PFSK-1 (cell line): ENCODE data around the gene VAV3.

ENCODE experiments used
- FOXP2 ChIP-seq: optimal IDR thresholded peaks from 2 replicates; pipeline ENCODE3; 2011; ENCODE audit warnings: borderline replicate concordance, control low read depth, inconsistent platforms; ENCODE audit not compliant: insufficient read depth; ENCODE audit errors: extremely low read length, extremely low read depth
- POLR2AphosphoS5 ChIP-seq: IDR thresholded peaks from 2 replicates; pipeline ENCODE4 v1.6.1; 2012; ENCODE audit warnings: low read depth, mild to moderate bottlenecking, control low read depth, low read length, moderate library complexity
- REST ChIP-seq, 2 experiments: IDR thresholded peaks; 2 replicates each; pipeline versions ENCODE4 v1.6.1 to v1.8.0; 2011 to 2012; ENCODE audit warnings: low read depth in 2 of 2, low read length in 2 of 2, control low read depth in 1 of 2, inconsistent platforms in 1 of 2, mild to moderate bottlenecking in 1 of 2, moderate library complexity in 1 of 2; ENCODE audit not compliant: insufficient read depth in 1 of 2
- SIN3A ChIP-seq: IDR thresholded peaks from 2 replicates; pipeline ENCODE4 v1.6.1; 2012; ENCODE audit warnings: mild to moderate bottlenecking, low read length, moderate library complexity, borderline replicate concordance; ENCODE audit not compliant: insufficient read depth
- TAF1 ChIP-seq: IDR thresholded peaks from 2 replicates; pipeline ENCODE4 v1.6.1; 2012; ENCODE audit warnings: low read length, control low read depth, borderline replicate concordance; ENCODE audit not compliant: insufficient read depth

Gene VAV3

DNA sequence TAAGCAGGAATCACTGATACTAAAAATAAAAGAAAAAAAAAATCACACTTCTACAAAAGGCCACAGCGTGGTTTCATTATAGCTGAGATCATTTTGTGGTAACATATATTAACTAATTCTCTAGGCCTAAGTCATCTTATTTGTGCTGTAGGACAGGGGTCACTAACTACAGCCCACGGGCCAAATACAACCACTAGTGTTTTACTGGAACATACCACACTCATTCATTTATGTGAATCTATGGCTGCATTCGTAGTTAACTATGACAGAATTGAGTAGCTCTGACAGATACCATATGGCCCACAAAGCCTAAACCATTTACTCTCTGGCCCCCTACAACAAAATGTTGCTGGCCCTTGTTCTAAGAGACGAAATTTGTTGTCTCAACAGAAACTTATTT lies 224.4 kb downstream of the VAV3 start:
- no peak for TF ChIP-seq FOXP2
- TF ChIP-seq POLR2AphosphoS5: no peak
- no peak for TF ChIP-seq SIN3A
- TF ChIP-seq REST (IDR thresholded peaks at IDR 0.05; ENCODE audit: insufficient read depth in 1 of 2, low read depth in 2 of 2, low read length in 2 of 2): no peak
- TF ChIP-seq TAF1: no peak

DNA sequence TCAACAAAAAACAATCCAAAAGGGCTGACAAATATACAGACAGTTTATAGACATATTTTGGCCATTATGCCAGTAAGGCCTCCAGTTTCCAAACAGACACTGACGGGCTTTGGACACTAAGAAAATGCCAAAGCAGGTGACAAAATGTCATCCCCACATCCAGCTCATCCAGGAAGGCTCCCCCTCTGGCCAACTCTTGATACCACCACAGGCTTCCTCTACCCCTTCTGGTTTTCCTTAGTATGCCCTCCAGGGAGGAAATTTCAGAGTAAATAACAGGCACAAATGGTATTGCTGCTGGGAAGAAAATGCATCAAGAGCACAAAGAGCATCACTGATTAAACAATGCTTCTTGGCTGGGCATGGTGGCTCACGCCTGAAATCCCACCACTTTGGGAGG lies 225.3 kb downstream of the VAV3 start:
- TF ChIP-seq SIN3A (no peak), FOXP2 (no peak), POLR2AphosphoS5 (no peak), TAF1 (no peak), REST (IDR thresholded peaks at IDR 0.05; ENCODE audit: insufficient read depth in 1 of 2, low read depth in 2 of 2, low read length in 2 of 2) (no peak)

- no peak for TF ChIP-seq REST (IDR thresholded peaks at IDR 0.05; ENCODE audit: insufficient read depth in 1 of 2, low read depth in 2 of 2, low read length in 2 of 2)
- no peak for TF ChIP-seq SIN3A
- no peak for TF ChIP-seq POLR2AphosphoS5
- no peak for TF ChIP-seq TAF1
- no peak for TF ChIP-seq FOXP2
Observed at GRCh38 chr1:107739201-107739600, 225.8 kb downstream of the VAV3 start.

DNA sequence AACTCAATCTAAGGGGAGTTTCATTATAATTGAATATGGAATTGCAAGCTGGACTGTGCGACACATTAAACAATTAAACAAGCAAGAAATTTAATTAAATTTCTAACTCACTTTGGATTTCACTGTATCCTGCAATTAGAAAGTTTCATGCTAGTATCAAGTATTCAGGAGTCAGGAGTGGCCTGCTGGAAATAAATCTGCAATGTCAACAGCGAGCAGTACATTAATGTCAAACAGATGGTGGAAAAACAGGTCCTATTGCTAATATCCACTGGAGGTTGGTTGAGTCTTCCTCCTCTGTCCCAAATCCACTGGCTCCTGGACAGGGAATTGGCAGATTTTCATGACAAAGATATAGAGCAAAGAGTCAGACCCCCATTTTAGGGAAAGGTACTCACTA lies 237.1 kb downstream of the VAV3 start:
- TF ChIP-seq POLR2AphosphoS5 (no peak), FOXP2 (no peak), TAF1 (no peak), SIN3A (no peak)

- no peak for TF ChIP-seq POLR2AphosphoS5
- TF ChIP-seq TAF1: no peak
Observed at GRCh38 chr1:107726860-107727259, 238.1 kb downstream of the VAV3 start.

- TF ChIP-seq TAF1 (no peak), REST (IDR thresholded peaks at IDR 0.05; ENCODE audit: insufficient read depth in 1 of 2, low read depth in 2 of 2, low read length in 2 of 2) (no peak), FOXP2 (no peak), SIN3A (no peak), POLR2AphosphoS5 (no peak)
Observed at GRCh38 chr1:107724648-107725047, 240.3 kb downstream of the VAV3 start.
